Loucy (cell line): ENCODE measurements around the gene TAB2.

ENCODE experiments used
- H2AFZ ChIP-seq: fragments of 200-600 bp; sonication (generic); 2 replicates; pipeline ENCODE4 v1.6.0; 2016; ENCODE audit warnings: antibody characterized with exemption, mild to moderate bottlenecking, low read length, moderate library complexity
- H3F3A ChIP-seq: fragments of 200-600 bp; 2 replicates; pipeline ENCODE4 v1.6.0; 2016; ENCODE audit warnings: antibody characterized with exemption, low read depth, mild to moderate bottlenecking
- H3K27me3 ChIP-seq: fragments of 200-600 bp; sonication (generic); 2 replicates; pipeline ENCODE4 v1.6.1; 2014; ENCODE audit warnings: low read length, mild to moderate bottlenecking; ENCODE audit not compliant: insufficient read depth, poor library complexity, severe bottlenecking
- H3K36me3 ChIP-seq: fragments of 200-600 bp; sonication (generic); 2 replicates; pipeline ENCODE4 v1.6.1; 2016; ENCODE audit warnings: low read length; ENCODE audit not compliant: insufficient read depth
- H3K4me1 ChIP-seq: fragments of 200-600 bp; sonication (generic); 2 replicates; pipeline ENCODE4 v1.5.1; 2014; ENCODE audit warnings: low read length, mild to moderate bottlenecking; ENCODE audit not compliant: insufficient read depth, poor library complexity, severe bottlenecking
- H3K4me2 ChIP-seq: fragments of 200-600 bp; sonication (generic); 2 replicates; pipeline ENCODE4 v1.6.0; 2014; ENCODE audit warnings: antibody characterized with exemption, low read length, low read depth, mild to moderate bottlenecking; ENCODE audit not compliant: poor library complexity, severe bottlenecking
- H3K4me3 ChIP-seq: fragments of 200-600 bp; sonication (generic); 2 replicates; pipeline ENCODE4 v1.5.1; 2014; ENCODE audit warnings: low read length, mild to moderate bottlenecking, mixed read lengths; ENCODE audit not compliant: poor library complexity, severe bottlenecking
- H3K79me2 ChIP-seq: fragments of 200-600 bp; sonication (generic); 2 replicates; pipeline ENCODE4 v1.6.1; 2014; ENCODE audit warnings: low read length; ENCODE audit not compliant: insufficient read depth
- H3K9ac ChIP-seq: fragments of 200-600 bp; sonication (generic); 2 replicates; pipeline ENCODE4 v1.6.0; 2014; ENCODE audit warnings: mild to moderate bottlenecking, low read depth, low read length, moderate library complexity; ENCODE audit not compliant: poor library complexity, severe bottlenecking
- H3K9me2 ChIP-seq: fragments of 200-600 bp; sonication (generic); replicated peaks from 2 replicates; pipeline ENCODE4 v1.6.1; 2016; ENCODE audit warnings: low read depth, low read length, mixed read lengths
- H3K9me3 ChIP-seq: fragments of 200-600 bp; sonication (generic); 2 replicates; pipeline ENCODE4 v1.6.1; 2014; ENCODE audit warnings: mild to moderate bottlenecking, antibody characterized with exemption, low read length, low read depth; ENCODE audit not compliant: insufficient read depth
- H4K20me1 ChIP-seq: fragments of 200-600 bp; sonication (generic); 2 replicates; pipeline ENCODE4 v1.6.0; 2014; ENCODE audit warnings: antibody characterized with exemption, low read length, mild to moderate bottlenecking; ENCODE audit not compliant: insufficient read depth, poor library complexity, severe bottlenecking
- EZH2phosphoT487 ChIP-seq: fragments of 200-600 bp; IDR thresholded peaks from 2 replicates; pipeline ENCODE4 v1.6.1; 2018; ENCODE audit warnings: antibody characterized with exemption, mild to moderate bottlenecking, moderate library complexity, borderline replicate concordance
- TF ChIP-seq, protein P1 (sequence below): fragments of 200-600 bp; sonication (generic); conservative IDR thresholded peaks from 2 replicates; pipeline ENCODE4 v1.5.1; 2014; ENCODE audit warnings: mild to moderate bottlenecking, antibody characterized with exemption, low read length

TAB2 gene

DNA sequence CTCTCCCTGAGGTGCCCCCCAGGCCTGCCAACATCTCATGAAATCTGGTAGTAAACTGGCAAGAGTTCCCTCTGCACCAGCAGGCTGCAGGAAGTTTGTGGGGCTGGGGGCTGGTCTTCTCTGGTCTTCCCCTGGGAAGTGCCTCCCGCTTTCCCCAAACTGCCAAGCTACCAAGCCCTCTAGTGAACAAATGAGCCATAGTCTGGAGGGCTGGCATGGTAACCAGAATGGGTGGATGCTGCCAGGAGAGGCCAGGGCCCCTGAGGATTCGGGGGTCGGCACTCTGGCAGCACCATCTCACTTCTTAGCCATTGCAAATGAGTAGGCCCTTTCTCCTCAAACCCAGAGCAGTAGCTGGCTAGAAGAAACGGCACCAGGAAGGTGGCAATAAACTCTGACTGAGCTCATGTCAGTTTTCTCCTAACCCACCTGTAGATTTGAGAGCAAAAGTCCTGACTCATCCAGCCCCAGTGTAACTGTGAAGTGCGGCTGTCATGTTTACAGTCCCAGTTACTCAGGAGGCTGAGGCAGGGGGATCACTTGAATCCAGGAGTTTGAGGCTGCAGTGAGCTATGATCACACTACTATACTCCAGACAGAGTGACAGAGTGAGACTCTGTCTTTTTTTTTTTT is 131.4 kb downstream of the TAB2 start:
- no peak overlapping the region for H3K4me3 ChIP-seq
- H3K4me2 ChIP-seq = no peak overlapping the region
- H3K79me2 ChIP-seq = no peaks in the 10 kb centered on the region
- no peak for TF ChIP-seq EZH2phosphoT487
- TF ChIP-seq, protein P1, sequence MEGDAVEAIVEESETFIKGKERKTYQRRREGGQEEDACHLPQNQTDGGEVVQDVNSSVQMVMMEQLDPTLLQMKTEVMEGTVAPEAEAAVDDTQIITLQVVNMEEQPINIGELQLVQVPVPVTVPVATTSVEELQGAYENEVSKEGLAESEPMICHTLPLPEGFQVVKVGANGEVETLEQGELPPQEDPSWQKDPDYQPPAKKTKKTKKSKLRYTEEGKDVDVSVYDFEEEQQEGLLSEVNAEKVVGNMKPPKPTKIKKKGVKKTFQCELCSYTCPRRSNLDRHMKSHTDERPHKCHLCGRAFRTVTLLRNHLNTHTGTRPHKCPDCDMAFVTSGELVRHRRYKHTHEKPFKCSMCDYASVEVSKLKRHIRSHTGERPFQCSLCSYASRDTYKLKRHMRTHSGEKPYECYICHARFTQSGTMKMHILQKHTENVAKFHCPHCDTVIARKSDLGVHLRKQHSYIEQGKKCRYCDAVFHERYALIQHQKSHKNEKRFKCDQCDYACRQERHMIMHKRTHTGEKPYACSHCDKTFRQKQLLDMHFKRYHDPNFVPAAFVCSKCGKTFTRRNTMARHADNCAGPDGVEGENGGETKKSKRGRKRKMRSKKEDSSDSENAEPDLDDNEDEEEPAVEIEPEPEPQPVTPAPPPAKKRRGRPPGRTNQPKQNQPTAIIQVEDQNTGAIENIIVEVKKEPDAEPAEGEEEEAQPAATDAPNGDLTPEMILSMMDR = no peak
- no peaks in the 10 kb centered on the region for H3K9me2 ChIP-seq
- H3K36me3 ChIP-seq = no peaks in the 10 kb centered on the region
- no peak overlapping the region for H3K9ac ChIP-seq
- H3K4me1 ChIP-seq = no peaks in the 10 kb centered on the region
- H3K27me3 ChIP-seq = no peaks in the 10 kb centered on the region
- H4K20me1 ChIP-seq = no peaks in the 10 kb centered on the region
- H3K9me3 ChIP-seq = no peaks in the 10 kb centered on the region
- no peaks in the 10 kb centered on the region for H3F3A ChIP-seq
- H2AFZ ChIP-seq = no peak overlapping the region

DNA sequence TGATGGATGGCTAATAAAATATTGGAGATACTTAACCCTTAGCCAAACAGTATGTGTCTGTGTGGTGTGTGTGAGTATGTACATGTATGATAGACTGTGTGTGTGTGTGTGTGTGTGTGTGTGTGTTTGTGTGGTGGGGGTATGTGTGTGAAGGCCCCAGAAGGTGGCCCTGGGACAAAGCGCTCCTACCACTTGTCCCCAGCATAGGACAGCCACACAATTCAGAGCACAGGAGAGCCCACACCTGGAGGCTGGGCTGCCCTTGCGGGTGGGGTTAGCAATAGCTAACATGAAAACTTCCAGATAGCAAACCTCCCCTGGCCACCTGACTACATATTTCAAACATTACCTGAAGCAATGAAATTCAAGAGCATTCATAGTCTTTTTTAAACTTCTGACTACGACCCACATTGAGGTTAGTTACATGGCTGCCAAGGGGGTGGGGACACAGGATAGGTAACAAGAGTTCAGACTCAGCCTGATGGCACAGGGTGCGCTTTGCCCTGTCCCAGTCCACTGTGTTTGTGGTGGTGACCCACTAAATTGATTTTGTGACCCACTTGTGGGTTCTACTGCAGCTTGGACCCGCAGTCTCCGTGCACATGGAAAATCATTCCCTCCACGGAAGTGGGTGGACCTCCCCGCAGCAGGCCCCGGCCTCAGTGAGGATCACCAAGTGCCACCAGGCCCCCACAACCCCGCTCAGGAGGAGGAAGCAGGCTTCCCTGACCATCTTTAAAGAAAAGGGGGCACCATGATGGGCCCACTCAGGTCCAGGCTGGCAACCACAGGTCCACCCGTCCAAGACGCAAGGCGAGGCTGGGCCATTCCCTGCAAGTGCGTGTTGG is 132.5 kb downstream of the TAB2 start:
- TF ChIP-seq, protein P1 = no peak
- TF ChIP-seq EZH2phosphoT487 = no peak
- Histone ChIP-seq H2AFZ (no peak overlapping the region), H4K20me1 (no peaks in the 10 kb centered on the region), H3K9me2 (no peaks in the 10 kb centered on the region), H3K36me3 (no peaks in the 10 kb centered on the region), H3K4me2 (no peak overlapping the region), H3F3A (no peaks in the 10 kb centered on the region), H3K9me3 (no peaks in the 10 kb centered on the region), H3K27me3 (no peaks in the 10 kb centered on the region), H3K4me1 (no peaks in the 10 kb centered on the region), H3K79me2 (no peaks in the 10 kb centered on the region), H3K9ac (no peak overlapping the region), H3K4me3 (no peak overlapping the region)

DNA sequence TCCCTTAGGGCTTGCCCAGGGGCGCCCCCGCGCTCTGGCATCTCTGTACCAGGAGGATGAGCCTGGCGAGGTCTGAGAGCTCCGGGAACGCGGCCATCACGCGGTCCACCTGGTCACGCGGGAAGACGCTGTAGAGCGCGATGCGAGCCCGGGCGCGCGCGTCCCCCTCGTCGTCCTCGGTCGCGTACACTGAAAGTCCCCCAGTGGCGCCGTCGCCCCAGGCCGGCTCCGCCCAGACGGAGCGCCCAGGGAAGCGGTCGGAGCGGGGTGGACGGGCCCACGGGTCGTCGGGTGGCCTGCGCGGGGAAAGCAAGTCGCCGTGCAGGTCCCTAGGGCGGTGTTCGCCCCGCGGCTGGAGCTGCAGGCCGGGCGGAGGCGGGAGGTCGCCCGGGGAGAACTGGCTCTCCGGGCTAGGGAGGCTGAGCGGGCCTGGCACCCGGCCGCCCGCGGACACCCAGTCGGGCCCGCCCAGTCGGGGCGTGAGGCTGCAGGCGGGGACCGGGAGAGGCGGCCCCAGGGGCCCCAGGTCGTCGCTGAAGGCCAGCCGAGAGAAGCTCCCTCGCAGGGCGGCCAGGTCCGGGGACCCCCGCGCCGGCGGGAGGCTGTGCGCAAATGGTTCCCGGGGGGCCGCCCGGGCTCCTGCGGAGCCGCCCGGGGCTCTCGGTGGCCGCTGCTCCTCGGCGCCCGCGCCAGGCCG is 133.3 kb downstream of the TAB2 start:
- no peak overlapping the region for H3K9ac ChIP-seq
- no peaks in the 10 kb centered on the region for H3K9me2 ChIP-seq
- no peaks in the 10 kb centered on the region for H3K9me3 ChIP-seq
- no peaks in the 10 kb centered on the region for H4K20me1 ChIP-seq
- H3K36me3 ChIP-seq = no peaks in the 10 kb centered on the region
- no peaks in the 10 kb centered on the region for H3F3A ChIP-seq
- H3K4me2 ChIP-seq = no peak overlapping the region
- H3K27me3 ChIP-seq = no peaks in the 10 kb centered on the region
- H2AFZ ChIP-seq = no peak overlapping the region
- TF ChIP-seq, protein P1 = no peak
- TF ChIP-seq EZH2phosphoT487 = no peak
- H3K4me3 ChIP-seq = no peak overlapping the region
- H3K4me1 ChIP-seq = no peaks in the 10 kb centered on the region
- no peaks in the 10 kb centered on the region for H3K79me2 ChIP-seq
